ENCODE results near the gene KLHL9. TPM values are rescaled to one million over a fixed set of nuclear protein-coding genes. Genes with fewer than 3 reads are reported as not detected.

Gene KLHL9
- 22.5 and 29.8 TPM in 2 replicates for total RNA-seq

GRCh38 chr9:21334701-21335632, at the start of gene KLHL9:
KLHL9 (minus strand) TSS chr9:21335404; CDS start chr9:21334859, 545 bp downstream.

GRCh38 chr9:21367957-21368356, 32.8 kb upstream of the KLHL9 start, which contains the start of gene IFNA13:
IFNA13 (minus strand) TSS chr9:21368057; CDS start chr9:21368010, 47 bp downstream.

GRCh38 chr9:21350787-21351186, 15.6 kb upstream of the KLHL9 start, which contains the start of gene IFNA6:
IFNA6 (minus strand) TSS chr9:21350887; CDS start chr9:21350887, 0 bp downstream.

GRCh38 chr9:21305213-21305612, 30.0 kb downstream of the KLHL9 start, which contains the start of gene IFNA5:
IFNA5 (minus strand) TSS chr9:21305313; CDS start chr9:21305256, 57 bp downstream.

Other genes starting within 250 kb of the KLHL9 start
- not detected in 2 replicates for gene IFNW1, start 193.6 kb downstream of the KLHL9 start, total RNA-seq
- not detected in 2 replicates for gene IFNA21, start 168.7 kb downstream of the KLHL9 start, total RNA-seq
- not detected in 2 replicates for gene IFNA4, start 147.8 kb downstream of the KLHL9 start, total RNA-seq
- gene IFNA7, start 133.2 kb downstream of the KLHL9 start, total RNA-seq, result not detected in 2 replicates
- gene IFNA10, start 128.3 kb downstream of the KLHL9 start, total RNA-seq, result not detected in 2 replicates
- not detected in 2 replicates for gene IFNA16, start 118.1 kb downstream of the KLHL9 start, total RNA-seq
- gene IFNA17, start 107.2 kb downstream of the KLHL9 start, total RNA-seq, result not detected in 2 replicates
- gene IFNA14, start 95.4 kb downstream of the KLHL9 start, total RNA-seq, result not detected in 2 replicates
- gene IFNA5, start 30.1 kb downstream of the KLHL9 start, total RNA-seq, result not detected in 2 replicates
- gene IFNA6, start 15.5 kb upstream of the KLHL9 start, total RNA-seq, result not detected in 2 replicates
- not detected in 2 replicates for gene IFNA13, start 32.7 kb upstream of the KLHL9 start, total RNA-seq
- not detected in 2 replicates for gene IFNA2, start 50.0 kb upstream of the KLHL9 start, total RNA-seq
- not detected in 2 replicates for gene IFNA8, start 73.7 kb upstream of the KLHL9 start, total RNA-seq
- not detected in 2 replicates for gene IFNA1, start 105.0 kb upstream of the KLHL9 start, total RNA-seq
- not detected in 2 replicates for gene IFNE, start 146.9 kb upstream of the KLHL9 start, total RNA-seq

All from myometrial cell (primary cell).